GM21529 (cell line): Measurements from ENCODE around the gene FRS3.

ENCODE experiments used
- ATAC-seq: cut with Tn5 transposase; IDR thresholded peaks from one replicate; pipeline ENCODE4 v1.9.1; 2021; ENCODE audit not compliant: unreplicated experiment

Gene FRS3

GRCh38 chr6:41730531-41731436 is 48.9 kb downstream of the FRS3 start:
- ATAC-seq, result no peak

DNA sequence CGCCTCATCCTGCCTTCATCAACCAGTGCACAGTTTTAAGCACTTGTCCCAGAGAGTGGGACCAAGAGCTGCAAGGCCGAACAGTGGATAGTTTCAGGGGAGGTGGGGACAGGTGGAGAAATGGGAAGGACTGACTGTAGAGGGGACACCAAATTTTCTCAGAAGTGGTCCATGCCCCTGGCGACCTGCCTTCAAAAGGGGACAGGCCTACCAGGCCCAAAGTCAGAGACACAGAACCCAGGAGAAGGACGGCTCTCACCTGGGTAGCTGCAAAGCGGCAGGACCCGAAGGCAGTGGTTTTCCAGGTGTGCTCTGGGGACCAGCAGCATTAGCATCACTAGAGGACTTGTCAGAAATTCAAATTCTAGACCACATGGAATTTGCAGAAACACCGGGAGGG is 50.1 kb downstream of the FRS3 start:
- ATAC-seq, result no peak

- no peak for ATAC-seq
These were observed 50.7 kb downstream of the FRS3 start for GRCh38 chr6:41728954-41729353.

DNA sequence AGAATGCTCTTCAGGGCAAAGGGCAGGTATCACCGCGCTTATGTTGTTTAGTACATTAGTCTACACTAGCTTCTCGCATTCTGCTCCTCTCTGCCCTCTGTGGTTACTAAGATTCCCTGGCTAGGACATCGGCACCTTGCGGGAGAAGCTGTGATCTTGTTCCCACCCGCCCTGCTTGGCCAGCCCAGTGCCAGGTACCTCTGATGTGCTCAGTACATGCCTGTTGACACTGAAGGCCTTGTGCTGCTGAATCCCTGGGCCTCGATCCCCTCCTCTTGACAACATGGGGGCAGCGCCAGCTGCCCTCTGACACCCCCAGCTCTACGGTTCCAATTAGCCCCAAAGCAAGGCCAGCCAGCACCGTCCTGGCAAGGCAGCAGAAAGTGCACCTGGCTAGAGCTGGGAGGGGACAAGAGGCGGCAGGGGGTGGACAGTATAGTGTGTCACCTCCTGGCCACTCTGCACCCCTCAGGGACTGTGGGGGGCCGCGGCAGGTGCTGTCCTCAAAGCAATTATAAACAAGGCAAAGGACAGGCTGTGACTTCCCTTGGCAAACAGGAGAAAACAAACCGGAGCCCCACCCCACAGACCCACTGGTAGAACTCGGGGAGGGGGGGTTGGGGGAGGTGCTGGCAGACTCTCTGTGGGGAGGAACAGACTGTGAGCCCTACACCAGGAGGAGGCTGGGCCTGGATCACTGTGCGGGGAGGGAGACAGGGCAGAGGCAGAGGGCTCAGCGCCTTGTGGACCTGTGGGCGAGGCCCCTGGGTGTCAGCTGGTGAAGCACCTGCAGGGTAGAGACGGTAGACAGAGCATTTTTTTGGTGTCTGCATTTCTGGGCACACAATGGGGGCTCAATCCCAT is 51.4 kb downstream of the FRS3 start:
- no peak for ATAC-seq

GRCh38 chr6:41727705-41728072 is 52.0 kb downstream of the FRS3 start:
- no peak for ATAC-seq

DNA sequence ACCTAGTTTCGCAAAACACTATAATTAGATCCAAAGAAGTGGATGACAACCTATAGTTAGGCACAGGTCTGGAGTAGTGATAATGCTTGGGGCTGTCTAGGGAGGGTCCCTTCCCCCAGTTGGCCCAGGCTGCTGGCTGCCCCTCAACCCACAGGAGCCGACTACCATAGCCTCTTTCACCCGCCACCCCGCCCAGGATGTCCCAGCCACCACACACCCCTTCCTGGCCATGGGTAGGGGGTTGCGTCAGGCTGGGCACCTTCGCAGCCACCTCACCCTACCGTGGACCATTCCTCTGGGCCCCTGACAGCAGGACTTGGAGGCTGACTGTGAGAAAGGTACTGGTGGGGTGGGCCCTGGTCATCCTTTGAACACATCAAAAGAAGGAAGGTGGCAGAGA is 52.8 kb downstream of the FRS3 start:
- ATAC-seq, result no peak

- ATAC-seq, result no peak
These were observed 54.9 kb downstream of the FRS3 start for GRCh38 chr6:41724586-41725501.

- no peak for ATAC-seq
These were observed 55.5 kb downstream of the FRS3 start for GRCh38 chr6:41724228-41724580.

GRCh38 chr6:41723530-41724227 is 56.0 kb downstream of the FRS3 start:
- ATAC-seq, result peak; percentile 64

DNA sequence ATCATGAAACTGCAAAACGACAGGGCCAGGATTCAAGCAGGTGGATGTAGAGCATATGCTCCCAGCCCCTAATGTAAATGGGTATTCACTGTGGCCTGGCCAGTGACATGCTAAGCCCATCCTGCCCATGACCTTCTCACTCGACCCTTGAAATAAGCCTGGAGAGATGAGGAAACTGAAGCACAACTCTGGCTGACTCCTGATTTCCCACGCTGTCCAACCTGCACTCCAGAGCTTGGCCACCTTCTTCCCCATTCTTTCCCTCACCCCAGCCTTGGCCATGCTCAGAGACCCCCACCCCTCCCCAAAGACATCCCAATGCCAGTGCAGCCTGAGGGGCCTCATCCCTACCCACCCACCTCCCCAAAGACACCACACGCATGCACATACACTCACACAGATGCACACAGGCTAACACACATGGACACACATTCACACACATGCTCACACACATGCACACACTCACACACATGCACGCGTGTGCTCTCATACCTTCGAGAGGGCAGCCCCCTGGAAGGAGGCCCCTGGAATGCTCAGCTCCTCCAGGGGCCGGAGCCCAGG is 56.7 kb downstream of the FRS3 start:
- ATAC-seq, result no peak

GRCh38 chr6:41721414-41721813 is 58.3 kb downstream of the FRS3 start:
- no peak for ATAC-seq

DNA sequence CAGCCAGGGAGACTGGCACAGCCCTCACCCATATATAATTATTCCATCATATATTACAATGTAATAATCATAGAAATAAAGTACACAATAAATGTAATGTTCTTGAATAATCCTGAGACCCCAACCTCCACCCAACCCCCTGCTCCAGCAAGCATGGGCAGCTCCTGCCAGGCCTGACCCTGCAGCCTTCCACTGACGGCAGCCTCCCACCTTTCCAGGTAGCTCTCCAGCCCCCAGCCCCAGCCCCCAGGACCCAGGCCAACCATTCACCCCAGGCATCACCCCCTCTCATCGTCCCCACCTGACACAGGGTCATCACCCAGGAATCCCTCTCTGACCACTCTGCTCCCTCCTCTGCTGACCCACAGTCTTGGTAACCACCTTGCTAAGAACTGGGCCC is 58.9 kb downstream of the FRS3 start:
- no peak for ATAC-seq

DNA sequence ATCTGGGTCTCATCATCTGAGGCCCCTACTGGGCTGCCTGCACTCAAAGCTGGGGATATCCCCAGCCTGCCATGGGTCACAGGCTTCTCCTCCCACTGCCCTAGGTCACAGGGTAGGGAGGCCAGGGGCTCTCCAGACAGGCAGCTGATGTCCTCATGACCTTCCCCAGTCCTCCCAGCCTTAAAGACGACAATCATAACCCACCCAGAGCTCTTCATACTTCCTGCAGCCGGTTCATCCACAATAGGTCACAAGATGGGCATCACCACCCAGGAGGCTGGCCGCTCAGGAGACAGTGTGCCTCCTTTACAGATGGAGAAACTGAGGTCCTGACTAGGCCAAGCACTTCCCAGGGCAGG is 59.5 kb downstream of the FRS3 start:
- ATAC-seq, result no peak
